K562 (cell line): ENCODE measurements around the gene CAMK2D. TPM values are rescaled to one million over a fixed set of nuclear protein-coding genes. Genes with fewer than 3 reads are reported as not detected.

Experiments
- BRCA1 ChIP-seq, 2 experiments: fragments of 450-650 bp in 1 of 2; sonication (generic) in 1 of 2; formaldehyde crosslinking in 1 of 2; IDR thresholded peaks; 2 replicates each; pipeline versions ENCODE4 v1.5.0 to v1.6.1; 2017 to 2020; ENCODE audit warnings: mild to moderate bottlenecking in 1 of 2, missing genetic modification reagents in 1 of 2
- CHD1 ChIP-seq: fragments of 200-600 bp; sonication (generic); IDR thresholded peaks from one replicate; pipeline ENCODE4 v1.6.1; 2012; ENCODE audit warnings: mild to moderate bottlenecking, moderate library complexity, low read length, inconsistent platforms
- FOXA3 ChIP-seq, 2 experiments: fragments of 450-650 bp in 1 of 2; sonication (generic) in 1 of 2; formaldehyde crosslinking; IDR thresholded peaks in 1 of 2; conservative IDR thresholded peaks in 1 of 2; 2 replicates each; pipeline versions ENCODE4 v1.4.0 to v1.8.0; 2020 to 2022; ENCODE audit warnings: mild to moderate bottlenecking in 2 of 2, missing genetic modification reagents in 1 of 2
- HMG20A ChIP-seq: fragments of 450-650 bp; formaldehyde crosslinking; conservative IDR thresholded peaks from 2 replicates; pipeline ENCODE4 v1.4.0; 2020; ENCODE audit warnings: mild to moderate bottlenecking, mixed read lengths
- HMG20B ChIP-seq: fragments of 250-450 bp; sonication (Bioruptor Pico); IDR thresholded peaks from 2 replicates; pipeline ENCODE4 v1.5.0; 2021; ENCODE audit warnings: mild to moderate bottlenecking
- L3MBTL2 ChIP-seq: fragments of 450-650 bp; IDR thresholded peaks from 2 replicates; pipeline ENCODE4 v1.6.1; 2016; ENCODE audit warnings: mild to moderate bottlenecking, moderate library complexity
- MTA3 ChIP-seq: fragments of 450-650 bp; formaldehyde crosslinking; IDR thresholded peaks from 2 replicates; pipeline ENCODE4 v1.6.1; 2017; ENCODE audit warnings: mild to moderate bottlenecking, borderline replicate concordance
- MYBL2 ChIP-seq, 2 experiments: fragments of 450-650 bp in 1 of 2; sonication (generic) in 1 of 2; formaldehyde crosslinking in 1 of 2; IDR thresholded peaks; 2 replicates each; pipeline versions ENCODE4 v1.6.1 to v1.8.1; 2017 to 2022; ENCODE audit warnings: borderline replicate concordance in 1 of 2, inconsistent platforms in 1 of 2, low read depth in 1 of 2, mild to moderate bottlenecking in 1 of 2, missing genetic modification reagents in 1 of 2, moderate library complexity in 1 of 2
- POLR2A ChIP-seq: fragments of 450-650 bp; conservative IDR thresholded peaks from 2 replicates; pipeline ENCODE4 v1.6.1; 2016
- RBM17 ChIP-seq: fragments of 200-400 bp; formaldehyde crosslinking; IDR thresholded peaks from 2 replicates; pipeline ENCODE4 v1.6.1; 2017; ENCODE audit warnings: low read depth, mild to moderate bottlenecking, low read length, borderline replicate concordance
- SMAD1 ChIP-seq: fragments of 150-350 bp; IDR thresholded peaks from 2 replicates; pipeline ENCODE4 v1.6.1; 2014; ENCODE audit warnings: low read length, low read depth; ENCODE audit not compliant: partially characterized antibody
- SPI1 ChIP-seq: IDR thresholded peaks from 2 replicates; pipeline ENCODE4 v1.6.1; 2011; ENCODE audit warnings: low read depth, low read length, control low read depth, borderline replicate concordance
- SRSF3 ChIP-seq: fragments of 200-400 bp; formaldehyde crosslinking; IDR thresholded peaks from 2 replicates; pipeline ENCODE4 v1.6.1; 2016; ENCODE audit warnings: mild to moderate bottlenecking, low read length, moderate library complexity; ENCODE audit not compliant: insufficient read depth
- TARDBP ChIP-seq: fragments of 450-650 bp; IDR thresholded peaks from 2 replicates; pipeline ENCODE4 v1.6.1; 2016
- TFAM ChIP-seq: fragments of 250-450 bp; sonication (Bioruptor Pico); conservative IDR thresholded peaks from 2 replicates; pipeline ENCODE4 v1.5.0; 2021; ENCODE audit warnings: mild to moderate bottlenecking, moderate library complexity
- TRIM24 ChIP-seq, 2 experiments: fragments of 450-650 bp; IDR thresholded peaks; 2 replicates each; pipeline ENCODE4 v1.6.1; 2016
- XRCC3 ChIP-seq: fragments of 450-650 bp; IDR thresholded peaks from 2 replicates; pipeline ENCODE4 v1.6.1; 2017; ENCODE audit warnings: mild to moderate bottlenecking, moderate library complexity
- ZC3H11A ChIP-seq: IDR thresholded peaks from 2 replicates; pipeline ENCODE4 v1.6.1; 2012; ENCODE audit warnings: low read depth, low read length, improper control_type of control experiment
- ZNF274 ChIP-seq: IDR thresholded peaks from 2 replicates; pipeline ENCODE4 v1.6.1; 2011; ENCODE audit warnings: low read depth, mild to moderate bottlenecking, low read length, moderate library complexity, borderline replicate concordance
- ZNF431 ChIP-seq: sonication (generic); formaldehyde crosslinking; IDR thresholded peaks from 2 replicates; pipeline ENCODE4 v1.8.0; 2022; ENCODE audit warnings: mild to moderate bottlenecking, missing genetic modification reagents
- ZNF695 ChIP-seq: fragments of 450-650 bp; formaldehyde crosslinking; IDR thresholded peaks from 2 replicates; pipeline ENCODE4 v1.4.0; 2020; ENCODE audit warnings: mild to moderate bottlenecking, moderate library complexity
- ZNF699 ChIP-seq: fragments of 250-450 bp; sonication (Bioruptor Pico); IDR thresholded peaks from 2 replicates; pipeline ENCODE4 v1.8.0; 2021; ENCODE audit warnings: mild to moderate bottlenecking, moderate library complexity; ENCODE audit not compliant: insufficient replicate concordance
- polyA plus RNA-seq, 8 experiments: library from polyadenylated mRNA; depleted of rRNA in 4 of 8; stranded (reverse) in 5 of 8; unstranded in 3 of 8; fragments of >200 nt; fragmentation: Nextera tagmentation in 2 of 8; fragmentation: Illumina TruSeq in 1 of 8; extraction: Ambion mirVana in 2 of 8; extraction: Trizol in 1 of 8; gene quantifications; 2 replicates each; pipeline versions ENCODE4 v1.2.1 to v1.2.3, GENCODE V29; 2011 to 2014; ENCODE audit warnings: inconsistent platforms in 1 of 8, missing spikeins in 1 of 8
- total RNA-seq, 7 experiments: library from RNA; depleted of rRNA in 6 of 7; stranded (reverse); fragments of >200 nt in 6 of 7; fragmentation: Illumina TruSeq in 2 of 7; extraction: Trizol in 2 of 7; gene quantifications; 2 replicates each; pipeline versions ENCODE4 v1.2.1 to v1.2.3, GENCODE V29; 2011 to 2021; ENCODE audit warnings: low replicate concordance in 1 of 7
- TF ChIP-seq, protein P1 (sequence below): fragments of 450-650 bp; IDR thresholded peaks from 2 replicates; pipeline ENCODE4 v1.6.1; 2018; ENCODE audit not compliant: partially characterized antibody
- TF ChIP-seq, protein P2 (sequence below): sonication (generic); formaldehyde crosslinking; IDR thresholded peaks from 2 replicates; pipeline ENCODE4 v1.4.0; 2020; ENCODE audit warnings: mild to moderate bottlenecking, missing genetic modification reagents

CAMK2D gene
- total and polyA plus RNA-seq, 9 of the 15 experiments (the other 6 are each of a cell fraction or from before 2014, with no cell fraction given) = 0.01 to 0.33 (median 0.04) TPM; not detected in 2

GRCh38 chr4:113762186-113763028 lies 869 bp upstream of the CAMK2D start (continued):
- TF ChIP-seq, protein P1, sequence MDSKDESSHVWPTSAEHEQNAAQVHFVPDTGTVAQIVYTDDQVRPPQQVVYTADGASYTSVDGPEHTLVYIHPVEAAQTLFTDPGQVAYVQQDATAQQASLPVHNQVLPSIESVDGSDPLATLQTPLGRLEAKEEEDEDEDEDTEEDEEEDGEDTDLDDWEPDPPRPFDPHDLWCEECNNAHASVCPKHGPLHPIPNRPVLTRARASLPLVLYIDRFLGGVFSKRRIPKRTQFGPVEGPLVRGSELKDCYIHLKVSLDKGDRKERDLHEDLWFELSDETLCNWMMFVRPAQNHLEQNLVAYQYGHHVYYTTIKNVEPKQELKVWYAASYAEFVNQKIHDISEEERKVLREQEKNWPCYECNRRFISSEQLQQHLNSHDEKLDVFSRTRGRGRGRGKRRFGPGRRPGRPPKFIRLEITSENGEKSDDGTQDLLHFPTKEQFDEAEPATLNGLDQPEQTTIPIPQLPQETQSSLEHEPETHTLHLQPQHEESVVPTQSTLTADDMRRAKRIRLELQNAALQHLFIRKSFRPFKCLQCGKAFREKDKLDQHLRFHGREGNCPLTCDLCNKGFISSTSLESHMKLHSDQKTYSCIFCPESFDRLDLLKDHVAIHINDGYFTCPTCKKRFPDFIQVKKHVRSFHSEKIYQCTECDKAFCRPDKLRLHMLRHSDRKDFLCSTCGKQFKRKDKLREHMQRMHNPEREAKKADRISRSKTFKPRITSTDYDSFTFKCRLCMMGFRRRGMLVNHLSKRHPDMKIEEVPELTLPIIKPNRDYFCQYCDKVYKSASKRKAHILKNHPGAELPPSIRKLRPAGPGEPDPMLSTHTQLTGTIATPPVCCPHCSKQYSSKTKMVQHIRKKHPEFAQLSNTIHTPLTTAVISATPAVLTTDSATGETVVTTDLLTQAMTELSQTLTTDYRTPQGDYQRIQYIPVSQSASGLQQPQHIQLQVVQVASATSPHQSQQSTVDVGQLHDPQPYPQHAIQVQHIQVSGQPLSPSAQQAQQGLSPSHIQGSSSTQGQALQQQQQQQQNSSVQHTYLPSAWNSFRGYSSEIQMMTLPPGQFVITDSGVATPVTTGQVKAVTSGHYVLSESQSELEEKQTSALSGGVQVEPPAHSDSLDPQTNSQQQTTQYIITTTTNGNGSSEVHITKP = no peak
- no peak for TF ChIP-seq BRCA1 (IDR thresholded peaks at IDR 0.05)
- TF ChIP-seq BRCA1 (CRISPR knock-in tag; IDR thresholded peaks at IDR 0.05) = no peak
- no peak for TF ChIP-seq XRCC3
- TF ChIP-seq SRSF3 = no peak
- TF ChIP-seq POLR2A = no peak
- no peak for TF ChIP-seq CHD1
- TF ChIP-seq TRIM24 (IDR thresholded peaks at IDR 0.05) = no peak
- no peak for TF ChIP-seq RBM17
- no peak for TF ChIP-seq SPI1
- TF ChIP-seq ZC3H11A = no peak
- no peak for TF ChIP-seq ZNF274
- TF ChIP-seq HMG20B = no peak
- no peak for TF ChIP-seq SMAD1
- TF ChIP-seq MTA3 = no peak
- no peak for TF ChIP-seq ZNF695 (CRISPR knock-in tag)
- no peak for TF ChIP-seq MYBL2 (IDR thresholded peaks at IDR 0.05; ENCODE audit: low read depth)
- no peak for TF ChIP-seq MYBL2 (CRISPR knock-in tag; IDR thresholded peaks at IDR 0.05; ENCODE audit: borderline replicate concordance)
- no peak for TF ChIP-seq FOXA3 (CRISPR knock-in tag; conservative IDR thresholded peaks at IDR 0.05 in 1 of 2, IDR thresholded peaks at IDR 0.05 in 1 of 2)
- TF ChIP-seq L3MBTL2 = 0 out of 2 replicates have a peak, but pooled peaks have one; percentile 12
- no peak for TF ChIP-seq ZNF699 (CRISPR knock-in tag)
- no peak for TF ChIP-seq ZNF431
- no peak for TF ChIP-seq TFAM (CRISPR knock-in tag)
- TF ChIP-seq, protein P2, sequence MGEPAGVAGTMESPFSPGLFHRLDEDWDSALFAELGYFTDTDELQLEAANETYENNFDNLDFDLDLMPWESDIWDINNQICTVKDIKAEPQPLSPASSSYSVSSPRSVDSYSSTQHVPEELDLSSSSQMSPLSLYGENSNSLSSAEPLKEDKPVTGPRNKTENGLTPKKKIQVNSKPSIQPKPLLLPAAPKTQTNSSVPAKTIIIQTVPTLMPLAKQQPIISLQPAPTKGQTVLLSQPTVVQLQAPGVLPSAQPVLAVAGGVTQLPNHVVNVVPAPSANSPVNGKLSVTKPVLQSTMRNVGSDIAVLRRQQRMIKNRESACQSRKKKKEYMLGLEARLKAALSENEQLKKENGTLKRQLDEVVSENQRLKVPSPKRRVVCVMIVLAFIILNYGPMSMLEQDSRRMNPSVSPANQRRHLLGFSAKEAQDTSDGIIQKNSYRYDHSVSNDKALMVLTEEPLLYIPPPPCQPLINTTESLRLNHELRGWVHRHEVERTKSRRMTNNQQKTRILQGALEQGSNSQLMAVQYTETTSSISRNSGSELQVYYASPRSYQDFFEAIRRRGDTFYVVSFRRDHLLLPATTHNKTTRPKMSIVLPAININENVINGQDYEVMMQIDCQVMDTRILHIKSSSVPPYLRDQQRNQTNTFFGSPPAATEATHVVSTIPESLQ (CRISPR knock-in tag) = no peak
- no peak for TF ChIP-seq TARDBP
- no peak for TF ChIP-seq HMG20A (CRISPR knock-in tag)
